ENCODE data around the gene ETV6. TPM values are rescaled to one million over a fixed set of nuclear protein-coding genes. Genes with fewer than 3 reads are reported as not detected.

Gene ETV6
- total RNA-seq, 1 experiment from 2014 or later, result 14.1 TPM

- H3K4me3 ChIP-seq (replicated peaks in 1 of 2; ENCODE audit: low read depth in 1 of 2, low read length in 2 of 2), result no peak overlapping the region
- no peaks in the 10 kb centered on the region for H4K20me1 ChIP-seq (ENCODE audit: insufficient read depth)
- no peak overlapping the region for H3K9ac ChIP-seq (ENCODE audit: low read length)
- RAD21 ChIA-PET (ENCODE audit: low non-redundant PET in 1 of 2, low total read pairs in 2 of 2, uncharacterized antibody in 2 of 2, unreplicated experiment in 2 of 2), result no interaction called here
- no peak overlapping the region for H3K4me2 ChIP-seq (ENCODE audit: low read length)
- ATAC-seq (no peak), DNase-seq (ENCODE audit: low read depth, low spot score) (no peak)
- TF ChIP-seq EGR1 (IDR thresholded peaks at IDR 0.05; ENCODE audit: low read depth), result no peak
- no peak for TF ChIP-seq POLR2AphosphoS5 (IDR thresholded peaks at IDR 0.05; ENCODE audit: low read depth, low read length)
- TF ChIP-seq ATF3 (IDR thresholded peaks at IDR 0.05), result no peak
- TF ChIP-seq CBX3 (IDR thresholded peaks at IDR 0.05; ENCODE audit: low read depth), result no peak
- no peak for TF ChIP-seq EZH2phosphoT487 (IDR thresholded peaks at IDR 0.05; ENCODE audit: borderline replicate concordance)
- no peak for TF ChIP-seq JUND (IDR thresholded peaks at IDR 0.05)
- H3K9me3 ChIP-seq (ENCODE audit: control insufficient read depth in 1 of 2, insufficient read depth in 1 of 2, low read depth in 1 of 2, low read length in 2 of 2), result no peaks in the 10 kb centered on the region
- no peaks in the 10 kb centered on the region for H3K79me2 ChIP-seq (ENCODE audit: insufficient read depth, low read length)
- no TSS peak for BruUV-seq (replicated peaks)
- H3K36me3 ChIP-seq (ENCODE audit: control insufficient read depth in 1 of 2, insufficient read depth in 2 of 2, low read length in 2 of 2), result no peaks in the 10 kb centered on the region
- intact Hi-C loops (cut with micrococcal nuclease), result loop anchor here (10.0 kb wide), 1 partner anchor 300 kb away; no protein-coding TSS in a partner anchor
- no peaks in the 10 kb centered on the region for H3K27me3 ChIP-seq (ENCODE audit: insufficient read depth, low read length)
- no peak overlapping the region for H3K27ac ChIP-seq (ENCODE audit: low read depth, low read length)
- POLR2A ChIA-PET, result interaction anchor here (0.7 kb wide), 1 partner anchor 154 kb away, joined by 3 read pairs; no protein-coding TSS in a partner anchor
- no peak overlapping the region for H2AFZ ChIP-seq (ENCODE audit: low read depth, low read length, poor library complexity, severe bottlenecking)
- CTCF ChIA-PET, result interaction anchor here (1.0 to 1.4 kb wide), 2 partner anchors 10 to 155 kb away, joined by 4 read pairs; no protein-coding TSS in a partner anchor
- H3K4me1 ChIP-seq (ENCODE audit: control insufficient read depth in 1 of 2, insufficient read depth in 2 of 2, low read length in 2 of 2), result peaks cover 21 to 24% of the 10 kb centered on the region in 2 experiments
- H3K9me2 ChIP-seq (ENCODE audit: insufficient read depth), result no peaks in the 10 kb centered on the region
Observed at GRCh38 chr12:11734580-11735180, 85.2 kb downstream of the ETV6 start.

- no peak overlapping the region for H3K4me3 ChIP-seq (replicated peaks in 1 of 2; ENCODE audit: low read depth in 1 of 2, low read length in 2 of 2)
- TF ChIP-seq POLR2AphosphoS5 (IDR thresholded peaks at IDR 0.05; ENCODE audit: low read depth, low read length) (no peak), ZFX (IDR thresholded peaks at IDR 0.05) (no peak), CEBPB (IDR thresholded peaks at IDR 0.05; ENCODE audit: low read depth) (no peak), FOSL1 (IDR thresholded peaks at IDR 0.05; ENCODE audit: low read depth) (no peak), ELF1 (IDR thresholded peaks at IDR 0.05; ENCODE audit: borderline replicate concordance, low read depth) (no peak), CTCF (IDR thresholded peaks at IDR 0.05 in 2 of 3, conservative IDR thresholded peaks at IDR 0.05 in 1 of 3; ENCODE audit: borderline replicate concordance in 1 of 3, insufficient read depth in 1 of 3, low read depth in 2 of 3, low read length in 2 of 3) (no peak), ATF3 (IDR thresholded peaks at IDR 0.05) (no peak), SP1 (IDR thresholded peaks at IDR 0.05; ENCODE audit: low read depth) (no peak), EZH2phosphoT487 (IDR thresholded peaks at IDR 0.05; ENCODE audit: borderline replicate concordance) (no peak)
- no peaks in the 10 kb centered on the region for H3K9me3 ChIP-seq (ENCODE audit: control insufficient read depth in 1 of 2, insufficient read depth in 1 of 2, low read depth in 1 of 2, low read length in 2 of 2)
- POLR2A ChIA-PET, result no interaction called here
- H3K4me1 ChIP-seq (ENCODE audit: control insufficient read depth in 1 of 2, insufficient read depth in 2 of 2, low read length in 2 of 2), result no peaks in the 10 kb centered on the region
- H3K79me2 ChIP-seq (ENCODE audit: insufficient read depth, low read length), result no peaks in the 10 kb centered on the region
- no peaks in the 10 kb centered on the region for H3K36me3 ChIP-seq (ENCODE audit: control insufficient read depth in 1 of 2, insufficient read depth in 2 of 2, low read length in 2 of 2)
- no peaks in the 10 kb centered on the region for H4K20me1 ChIP-seq (ENCODE audit: insufficient read depth)
- DNase-seq (ENCODE audit: low read depth, low spot score) (no peak), ATAC-seq (no peak)
- no peak overlapping the region for H3K4me2 ChIP-seq (ENCODE audit: low read length)
- RAD21 ChIA-PET (ENCODE audit: low non-redundant PET in 1 of 2, low total read pairs in 2 of 2, uncharacterized antibody in 2 of 2, unreplicated experiment in 2 of 2), result no interaction called here
- H3K9ac ChIP-seq (ENCODE audit: low read length), result no peak overlapping the region
- no peaks in the 10 kb centered on the region for H3K27me3 ChIP-seq (ENCODE audit: insufficient read depth, low read length)
- H3K9me2 ChIP-seq (ENCODE audit: insufficient read depth), result no peaks in the 10 kb centered on the region
- H3K27ac ChIP-seq (ENCODE audit: low read depth, low read length), result no peak overlapping the region
- intact Hi-C loops (cut with micrococcal nuclease), result loop anchor here (10.0 kb wide), 1 partner anchor 296 kb away; no protein-coding TSS in a partner anchor
- no peak overlapping the region for H2AFZ ChIP-seq (ENCODE audit: low read depth, low read length, poor library complexity, severe bottlenecking)
- CTCF ChIA-PET, result no interaction called here
- no TSS peak for BruUV-seq (replicated peaks)
Observed at GRCh38 chr12:11738450-11738849, 89.0 kb downstream of the ETV6 start.
